Glutamatergic neuron (in vitro differentiated cells): ENCODE results near the gene ZC3H7B. TPM values are rescaled to one million over a fixed set of nuclear protein-coding genes. Genes with fewer than 3 reads are reported as not detected.

ENCODE experiments used
- DNase-seq: peaks from one replicate; pipeline ENCODE4 v3.0.0; 2022
- H3K27ac Mint-ChIP-seq: one replicate; pipeline ENCODE4 v1.8.0; 2020; ENCODE audit warnings: mild to moderate bottlenecking, mixed read lengths, inconsistent platforms; ENCODE audit not compliant: unreplicated experiment
- H3K27me3 Mint-ChIP-seq: one replicate; pipeline ENCODE4 v1.8.0; 2020; ENCODE audit warnings: mild to moderate bottlenecking, moderate library complexity, mixed read lengths, inconsistent platforms; ENCODE audit not compliant: unreplicated experiment
- H3K36me3 Mint-ChIP-seq: one replicate; pipeline ENCODE4 v1.8.0; 2020; ENCODE audit warnings: mild to moderate bottlenecking, mixed read lengths, inconsistent platforms; ENCODE audit not compliant: unreplicated experiment
- H3K4me1 Mint-ChIP-seq: one replicate; pipeline ENCODE4 v1.8.0; 2020; ENCODE audit warnings: mild to moderate bottlenecking, low read depth, mixed read lengths, inconsistent platforms; ENCODE audit not compliant: unreplicated experiment
- H3K4me3 Mint-ChIP-seq: one replicate; pipeline ENCODE4 v1.8.0; 2020; ENCODE audit warnings: mild to moderate bottlenecking, mixed read lengths, inconsistent platforms; ENCODE audit not compliant: unreplicated experiment
- H3K9me3 Mint-ChIP-seq: one replicate; pipeline ENCODE4 v1.8.0; 2020; ENCODE audit warnings: mild to moderate bottlenecking, moderate library complexity, mixed read lengths, inconsistent platforms; ENCODE audit not compliant: unreplicated experiment
- total RNA-seq: library from RNA; stranded (reverse); fragmentation: NEBNext Ultra II Directional; extraction: Animal tissue kit (Norgen Biotek cat#: 25700); gene quantifications from one replicate; pipeline ENCODE4 v1.2.1, GENCODE V29; 2021; ENCODE audit not compliant: unreplicated experiment
- TF ChIP-seq, protein P1 (sequence below): fragments of 200-600 bp; sonication (generic); IDR thresholded peaks from one replicate; pipeline ENCODE4 v1.5.0; 2021; ENCODE audit not compliant: partially characterized antibody, unreplicated experiment

The ZC3H7B gene
- total RNA-seq, 1 donor from 2014 or later: 51.6 TPM

DNA sequence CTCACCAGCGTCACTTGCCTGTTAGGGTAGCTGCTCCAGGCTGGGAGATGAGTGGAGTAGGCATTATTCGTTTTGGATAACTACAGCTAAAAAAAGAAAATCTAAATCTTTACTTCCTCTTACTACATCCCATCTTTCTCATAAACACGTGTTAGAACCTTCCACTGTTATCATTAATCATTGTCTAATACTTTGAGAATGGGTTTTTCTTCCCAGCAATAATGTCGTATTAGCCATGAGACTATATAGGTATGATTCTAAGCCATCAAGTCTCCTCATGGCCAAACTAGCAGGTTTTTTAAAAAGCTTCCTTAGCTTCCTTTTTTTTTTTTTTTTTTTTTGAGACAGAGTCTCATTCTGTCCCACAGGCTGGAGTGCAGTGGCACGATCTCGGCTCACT is 76.5 kb downstream of the ZC3H7B start:
- Mint-ChIP-seq H3K9me3 (no peaks in the 10 kb centered on the region), H3K36me3 (no peaks in the 10 kb centered on the region), H3K4me1 (peaks cover 2% of the 10 kb centered on the region), H3K4me3 (no peak overlapping the region), H3K27ac (no peak overlapping the region), H3K27me3 (peaks cover 4% of the 10 kb centered on the region)
- TF ChIP-seq, protein P1, sequence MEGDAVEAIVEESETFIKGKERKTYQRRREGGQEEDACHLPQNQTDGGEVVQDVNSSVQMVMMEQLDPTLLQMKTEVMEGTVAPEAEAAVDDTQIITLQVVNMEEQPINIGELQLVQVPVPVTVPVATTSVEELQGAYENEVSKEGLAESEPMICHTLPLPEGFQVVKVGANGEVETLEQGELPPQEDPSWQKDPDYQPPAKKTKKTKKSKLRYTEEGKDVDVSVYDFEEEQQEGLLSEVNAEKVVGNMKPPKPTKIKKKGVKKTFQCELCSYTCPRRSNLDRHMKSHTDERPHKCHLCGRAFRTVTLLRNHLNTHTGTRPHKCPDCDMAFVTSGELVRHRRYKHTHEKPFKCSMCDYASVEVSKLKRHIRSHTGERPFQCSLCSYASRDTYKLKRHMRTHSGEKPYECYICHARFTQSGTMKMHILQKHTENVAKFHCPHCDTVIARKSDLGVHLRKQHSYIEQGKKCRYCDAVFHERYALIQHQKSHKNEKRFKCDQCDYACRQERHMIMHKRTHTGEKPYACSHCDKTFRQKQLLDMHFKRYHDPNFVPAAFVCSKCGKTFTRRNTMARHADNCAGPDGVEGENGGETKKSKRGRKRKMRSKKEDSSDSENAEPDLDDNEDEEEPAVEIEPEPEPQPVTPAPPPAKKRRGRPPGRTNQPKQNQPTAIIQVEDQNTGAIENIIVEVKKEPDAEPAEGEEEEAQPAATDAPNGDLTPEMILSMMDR: no peak
- DNase-seq: no peak

DNA sequence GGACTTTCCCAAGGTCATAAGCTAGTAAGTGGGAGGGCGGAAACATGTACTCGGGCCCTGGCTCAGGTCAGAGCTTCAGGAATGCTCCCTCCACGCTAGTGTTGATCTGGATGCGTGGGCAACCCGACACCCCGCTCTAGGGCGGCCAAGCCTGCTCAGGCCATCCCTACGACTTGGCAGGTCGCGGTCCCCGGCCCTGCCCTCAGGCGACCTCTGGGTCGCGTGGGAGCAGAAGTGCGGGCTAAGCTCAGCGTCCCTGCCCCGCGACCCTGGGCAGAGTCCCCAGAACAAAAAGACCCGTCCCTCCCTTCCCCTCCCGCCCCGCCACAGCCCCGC is 79.6 kb downstream of the ZC3H7B start:
- peaks cover 5% of the 10 kb centered on the region for H3K27me3 Mint-ChIP-seq
- peaks cover 7% of the 10 kb centered on the region for H3K9me3 Mint-ChIP-seq
- peak overlapping the region; percentile 84 for H3K4me3 Mint-ChIP-seq
- peak overlapping the region; percentile 66 for H3K27ac Mint-ChIP-seq
- TF ChIP-seq, protein P1: no peak
- DNase-seq: no peak
- no peaks in the 10 kb centered on the region for H3K36me3 Mint-ChIP-seq
- H3K4me1 Mint-ChIP-seq: peaks cover 14% of the 10 kb centered on the region

GRCh38 chr22:41381329-41382097 is 80.2 kb downstream of the ZC3H7B start, which contains the start of gene TEF:
Gene TEF, plus strand, starts transcription at chr22:41381942. Its CDS starts 103 bp downstream, at chr22:41382045.
- Mint-ChIP-seq H3K36me3 (no peaks in the 10 kb centered on the region), H3K27ac (peak within 1 kb of the TSS; percentile 93), H3K4me1 (peaks cover 14% of the 10 kb centered on the region), H3K27me3 (peaks cover 4% of the 10 kb centered on the region), H3K4me3 (peak within 1 kb of the TSS; percentile 84), H3K9me3 (peaks cover 7% of the 10 kb centered on the region)
- TF ChIP-seq, protein P1: no peak
- peak; percentile 99 for DNase-seq

DNA sequence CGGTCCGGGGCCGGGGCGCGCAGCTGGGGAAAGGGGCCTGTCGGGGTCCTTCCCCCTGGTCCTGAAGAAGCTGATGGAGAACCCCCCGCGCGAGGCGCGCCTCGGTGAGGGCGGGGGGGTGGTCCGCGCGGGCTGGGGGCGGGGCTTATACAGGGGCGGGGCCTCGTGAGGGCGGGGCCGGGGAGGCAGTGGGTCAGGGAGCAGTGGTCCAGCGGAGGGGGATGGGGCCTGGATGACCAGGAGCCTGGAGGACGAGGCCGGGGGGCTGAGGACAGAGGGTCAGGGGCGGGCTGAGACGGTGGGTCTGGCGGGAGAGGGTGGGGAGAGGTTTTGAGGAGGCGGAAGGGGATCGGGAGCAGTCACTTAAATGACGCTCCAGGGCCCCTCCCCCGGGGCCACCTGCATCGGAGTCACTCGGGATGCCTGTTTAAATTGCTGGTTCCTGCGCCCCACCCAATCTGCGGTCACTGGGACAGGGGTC is 80.8 kb downstream of the ZC3H7B start:
- TF ChIP-seq, protein P1: no peak
- Mint-ChIP-seq H3K27me3 (peaks cover 3% of the 10 kb centered on the region), H3K4me1 (peaks cover 14% of the 10 kb centered on the region), H3K27ac (peak overlapping the region; percentile 93), H3K4me3 (peak overlapping the region; percentile 81), H3K9me3 (peaks cover 7% of the 10 kb centered on the region), H3K36me3 (no peaks in the 10 kb centered on the region)
- DNase-seq: peak; percentile 87

- TF ChIP-seq, protein P1: no peak
- peaks cover 14% of the 10 kb centered on the region for H3K4me1 Mint-ChIP-seq
- H3K27me3 Mint-ChIP-seq: peaks cover 3% of the 10 kb centered on the region
- peaks cover 8% of the 10 kb centered on the region for H3K9me3 Mint-ChIP-seq
- peak overlapping the region; percentile 81 for H3K4me3 Mint-ChIP-seq
- H3K36me3 Mint-ChIP-seq: no peaks in the 10 kb centered on the region
- DNase-seq: peak; percentile 36
- peak overlapping the region; percentile 93 for H3K27ac Mint-ChIP-seq
Measured at GRCh38 chr22:41382610-41383009, 81.3 kb downstream of the ZC3H7B start.
